SH-SY5Y (cell line): ENCODE measurements around the gene AP3M1.

Source experiments
- GATA2 ChIP-seq: IDR thresholded peaks from 2 replicates; pipeline ENCODE4 v1.6.1; 2011; ENCODE audit warnings: mild to moderate bottlenecking, low read depth, low read length
- GATA3 ChIP-seq: IDR thresholded peaks from 2 replicates; pipeline ENCODE4 v1.6.1; 2011; ENCODE audit warnings: low read depth, mild to moderate bottlenecking, low read length, moderate library complexity

DNA sequence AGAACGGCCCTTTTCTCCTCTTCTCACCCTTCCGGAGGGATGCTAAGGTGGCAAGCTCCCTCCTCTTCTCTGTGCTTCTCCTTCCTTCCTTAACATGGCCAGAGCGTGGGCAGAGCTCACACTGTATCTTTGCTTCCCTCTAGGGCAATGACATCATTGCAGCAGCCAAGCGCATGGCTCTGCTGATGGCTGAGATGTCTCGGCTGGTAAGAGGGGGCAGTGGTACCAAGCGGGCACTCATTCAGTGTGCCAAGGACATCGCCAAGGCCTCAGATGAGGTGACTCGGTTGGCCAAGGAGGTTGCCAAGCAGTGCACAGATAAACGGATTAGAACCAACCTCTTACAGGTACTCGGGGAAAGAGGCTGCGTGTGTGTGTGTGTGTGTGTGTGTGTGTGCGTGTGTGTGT lies 36.6 kb downstream of the AP3M1 start:
- TF ChIP-seq GATA2 (peak; percentile 24; the same call in 1 of the 2 replicates), GATA3 (no peak)
